ENCODE measurements around the gene SLC49A3. TPM values are rescaled to one million over a fixed set of nuclear protein-coding genes. Genes with fewer than 3 reads are reported as not detected.
"Not testable (repeated sequence)": the region's sequence is repeated elsewhere in the genome, so short reads cannot be mapped to it uniquely, and the experiment has no call there.

Gene SLC49A3
- total RNA-seq, 1 donor = 3.9 TPM

DNA sequence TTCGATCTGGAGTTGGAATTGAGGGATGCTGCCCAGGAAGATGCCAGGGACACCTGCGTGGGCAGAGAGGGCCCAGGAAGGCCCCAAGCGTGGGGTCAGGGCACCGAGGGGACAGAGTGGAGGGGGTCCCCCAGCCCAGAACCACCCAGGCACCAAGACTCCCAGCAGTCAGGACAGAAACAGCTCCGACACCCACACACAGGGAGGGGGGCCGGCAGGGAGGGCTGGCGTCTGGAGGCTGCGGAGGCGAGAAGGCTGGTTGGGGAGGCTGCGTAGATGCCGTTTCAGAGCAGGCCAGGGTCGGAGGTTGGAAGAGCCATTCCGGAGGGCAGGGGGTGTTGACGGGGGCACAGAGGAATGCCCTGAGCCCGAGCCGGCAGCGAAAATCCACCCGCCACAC is 38.5 kb downstream of the SLC49A3 start:
- TF ChIP-seq, protein P1, sequence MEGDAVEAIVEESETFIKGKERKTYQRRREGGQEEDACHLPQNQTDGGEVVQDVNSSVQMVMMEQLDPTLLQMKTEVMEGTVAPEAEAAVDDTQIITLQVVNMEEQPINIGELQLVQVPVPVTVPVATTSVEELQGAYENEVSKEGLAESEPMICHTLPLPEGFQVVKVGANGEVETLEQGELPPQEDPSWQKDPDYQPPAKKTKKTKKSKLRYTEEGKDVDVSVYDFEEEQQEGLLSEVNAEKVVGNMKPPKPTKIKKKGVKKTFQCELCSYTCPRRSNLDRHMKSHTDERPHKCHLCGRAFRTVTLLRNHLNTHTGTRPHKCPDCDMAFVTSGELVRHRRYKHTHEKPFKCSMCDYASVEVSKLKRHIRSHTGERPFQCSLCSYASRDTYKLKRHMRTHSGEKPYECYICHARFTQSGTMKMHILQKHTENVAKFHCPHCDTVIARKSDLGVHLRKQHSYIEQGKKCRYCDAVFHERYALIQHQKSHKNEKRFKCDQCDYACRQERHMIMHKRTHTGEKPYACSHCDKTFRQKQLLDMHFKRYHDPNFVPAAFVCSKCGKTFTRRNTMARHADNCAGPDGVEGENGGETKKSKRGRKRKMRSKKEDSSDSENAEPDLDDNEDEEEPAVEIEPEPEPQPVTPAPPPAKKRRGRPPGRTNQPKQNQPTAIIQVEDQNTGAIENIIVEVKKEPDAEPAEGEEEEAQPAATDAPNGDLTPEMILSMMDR (IDR thresholded peaks at IDR 0.05; ENCODE audit: insufficient read depth, low read depth, low read length) = no peak
- no peak for DNase-seq (ENCODE audit: low read depth)
- H3K4me3 ChIP-seq (ENCODE audit: low read depth, low read length) = no peak overlapping the region

DNA sequence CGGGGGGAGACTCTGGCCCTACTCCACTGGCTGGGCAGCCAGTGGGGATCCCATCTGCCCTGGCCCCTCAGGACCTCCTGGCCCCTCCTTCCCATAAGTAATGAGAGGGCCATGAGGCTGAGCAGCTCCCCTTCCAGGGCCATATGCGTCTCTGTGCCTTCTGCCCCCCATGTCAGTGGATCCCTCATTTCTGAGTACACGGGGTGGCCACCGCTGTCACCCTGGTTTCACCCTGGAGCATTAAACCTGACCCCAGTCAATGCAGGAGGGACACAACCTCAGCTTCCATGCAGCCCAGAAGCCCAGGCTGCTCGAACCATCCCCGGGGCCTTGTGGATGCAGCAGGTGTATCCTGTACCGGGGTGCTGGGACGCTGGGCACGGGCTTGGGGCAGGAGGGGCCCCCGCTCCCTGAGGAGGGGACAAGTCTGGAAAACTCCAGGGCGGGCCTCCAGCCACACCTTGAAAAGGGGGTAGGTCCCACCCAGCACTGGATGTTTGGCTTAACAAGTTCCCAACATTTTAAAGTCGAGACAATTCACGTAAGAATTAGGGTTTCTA is 39.1 kb downstream of the SLC49A3 start:
- DNase-seq (ENCODE audit: low read depth) = no peak
- TF ChIP-seq, protein P1 (IDR thresholded peaks at IDR 0.05; ENCODE audit: insufficient read depth, low read depth, low read length) = no peak
- no peak overlapping the region for H3K4me3 ChIP-seq (ENCODE audit: low read depth, low read length)

DNA sequence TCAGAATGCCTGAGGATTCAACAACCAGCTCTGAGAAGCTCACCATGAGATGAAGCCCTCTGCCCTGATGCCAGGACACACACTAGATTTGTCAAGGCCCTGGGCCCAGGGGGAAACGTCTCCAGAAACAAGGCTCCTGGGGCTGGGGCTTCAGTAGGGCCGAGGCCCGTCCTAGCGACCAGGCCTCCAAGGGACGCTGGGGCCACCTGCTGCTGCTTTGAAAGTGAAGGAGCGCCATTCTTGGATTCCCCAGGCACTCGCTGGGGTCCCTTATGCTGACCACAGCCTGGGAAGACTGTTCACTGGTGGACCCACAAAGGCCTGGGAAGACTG is 39.7 kb downstream of the SLC49A3 start:
- no peak for DNase-seq (ENCODE audit: low read depth)
- no peak overlapping the region for H3K4me3 ChIP-seq (ENCODE audit: low read depth, low read length)
- TF ChIP-seq, protein P1 (IDR thresholded peaks at IDR 0.05; ENCODE audit: insufficient read depth, low read depth, low read length) = no peak

DNA sequence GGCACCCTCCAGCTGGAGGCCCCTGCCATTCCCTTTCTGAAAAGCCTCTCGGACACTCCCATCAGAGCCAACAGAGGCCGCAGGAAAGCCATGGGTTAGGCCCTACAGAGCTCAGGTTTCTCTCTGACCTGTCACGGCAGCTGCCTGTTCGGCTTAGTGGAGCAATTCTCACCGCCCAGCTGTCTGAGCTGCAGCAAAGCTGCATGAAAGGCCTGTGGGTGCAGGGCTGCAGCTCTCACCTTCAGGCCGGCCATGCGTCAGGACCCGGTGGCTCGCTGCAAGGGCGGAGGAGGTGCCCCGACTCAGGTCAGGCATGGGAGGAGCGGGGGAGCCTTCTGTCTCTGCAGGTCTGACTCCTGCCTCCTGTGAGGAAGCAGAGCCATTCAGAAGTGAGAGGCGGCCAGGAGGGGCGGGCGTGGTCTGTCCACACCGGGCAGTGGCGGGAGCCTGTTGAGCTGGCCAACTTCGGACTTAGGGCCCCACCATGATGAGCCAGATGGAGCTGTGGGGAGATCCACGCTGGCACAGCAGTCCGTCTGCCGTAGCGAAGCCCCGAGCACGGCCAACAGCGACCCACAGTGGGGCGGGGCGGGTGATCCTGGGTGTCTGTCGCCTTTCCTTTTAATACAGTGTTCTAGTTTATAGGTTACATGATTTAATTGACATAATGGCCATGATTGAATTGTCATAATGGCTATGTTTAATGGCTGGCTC is 40.2 kb downstream of the SLC49A3 start:
- no peak for DNase-seq (ENCODE audit: low read depth)
- H3K4me3 ChIP-seq (ENCODE audit: low read depth, low read length) = no peak overlapping the region
- TF ChIP-seq, protein P1 (IDR thresholded peaks at IDR 0.05; ENCODE audit: insufficient read depth, low read depth, low read length) = no peak

DNA sequence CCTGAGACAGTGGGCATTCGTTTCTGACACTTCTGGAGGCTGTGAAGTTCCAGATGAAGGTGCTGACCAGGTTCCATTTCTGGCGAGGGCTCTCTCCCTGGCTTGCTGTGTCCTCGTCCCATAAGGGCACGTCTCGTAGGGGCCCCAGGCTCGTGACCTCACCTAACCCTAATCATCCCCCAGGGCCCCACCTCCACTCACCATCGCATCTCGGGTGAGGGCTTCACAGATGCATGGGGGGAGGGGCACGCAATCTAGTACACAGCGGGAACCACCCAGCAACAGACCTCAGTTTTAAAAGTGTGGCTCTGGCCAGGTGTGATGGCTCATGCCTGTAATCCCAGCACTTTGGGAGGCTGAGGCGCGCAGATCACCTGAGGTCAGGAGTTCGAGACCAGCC is 41.5 kb downstream of the SLC49A3 start:
- no peak for DNase-seq (ENCODE audit: low read depth)
- TF ChIP-seq, protein P1 (IDR thresholded peaks at IDR 0.05; ENCODE audit: insufficient read depth, low read depth, low read length) = no peak
- no peak overlapping the region for H3K4me3 ChIP-seq (ENCODE audit: low read depth, low read length)

DNA sequence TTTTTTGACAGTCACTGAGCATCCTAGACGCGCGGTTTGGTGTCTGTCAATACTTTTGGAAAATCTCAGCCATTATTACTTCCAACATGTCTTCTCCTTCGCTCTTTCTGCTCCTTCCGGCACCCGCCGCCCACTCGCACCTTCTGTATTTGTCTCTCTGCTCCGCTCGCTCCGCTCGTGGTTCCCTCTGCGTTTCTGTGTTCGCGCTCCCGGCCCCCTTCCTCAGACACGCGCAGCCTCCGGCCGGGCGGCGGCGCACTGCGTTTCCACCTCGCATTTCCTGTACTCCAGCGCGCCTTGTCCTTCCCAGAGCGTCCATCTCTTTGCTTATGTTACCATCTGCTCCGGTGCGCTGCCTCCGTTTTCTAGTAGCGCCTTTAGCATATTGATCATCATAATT is 42.5 kb downstream of the SLC49A3 start:
- DNase-seq (ENCODE audit: low read depth) = peak; percentile 18
- TF ChIP-seq, protein P1 (IDR thresholded peaks at IDR 0.05; ENCODE audit: insufficient read depth, low read depth, low read length) = peak; percentile 11
- peak overlapping the region; percentile 29 for H3K4me3 ChIP-seq (ENCODE audit: low read depth, low read length)

DNA sequence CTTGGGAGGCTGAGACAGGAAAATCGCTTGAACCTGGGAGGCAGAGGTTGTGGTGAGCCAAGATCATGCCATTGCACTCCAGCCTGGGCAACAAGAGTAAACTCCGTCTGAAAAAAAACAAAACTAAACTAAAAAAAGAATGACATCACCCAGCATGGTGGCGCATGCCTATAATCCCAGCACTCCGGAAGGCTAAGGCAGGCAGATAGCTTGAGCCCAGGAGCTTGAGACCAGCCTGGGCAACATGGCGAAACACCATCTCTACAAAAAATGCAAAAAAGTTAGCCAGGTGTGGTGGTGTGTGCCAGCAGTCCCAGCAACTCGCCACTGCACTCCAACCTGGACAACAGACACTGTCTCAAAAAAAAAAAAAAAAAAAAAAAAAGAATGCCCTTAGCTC is 46.6 kb downstream of the SLC49A3 start:
- DNase-seq (ENCODE audit: low read depth); H3K4me3 ChIP-seq (ENCODE audit: low read depth, low read length): not testable (repeated sequence)

All from fibroblast of villous mesenchyme (primary cell).